Skeletal muscle cell (primary cell): ENCODE measurements around the gene CCDC70.
"Not testable (repeated sequence)": the region's sequence is repeated elsewhere in the genome, so short reads cannot be mapped to it uniquely, and the experiment has no call there.

Experiments used
- DNase-seq: peaks from one replicate; pipeline ENCODE4 v3.0.0-alpha.2; 2010; ENCODE audit warnings: low read depth
- H3K4me3 ChIP-seq: 2 replicates; pipeline ENCODE4 v1.5.1; 2011; ENCODE audit warnings: low read depth, mild to moderate bottlenecking, control low read depth, low read length, moderate library complexity

CCDC70 gene

DNA sequence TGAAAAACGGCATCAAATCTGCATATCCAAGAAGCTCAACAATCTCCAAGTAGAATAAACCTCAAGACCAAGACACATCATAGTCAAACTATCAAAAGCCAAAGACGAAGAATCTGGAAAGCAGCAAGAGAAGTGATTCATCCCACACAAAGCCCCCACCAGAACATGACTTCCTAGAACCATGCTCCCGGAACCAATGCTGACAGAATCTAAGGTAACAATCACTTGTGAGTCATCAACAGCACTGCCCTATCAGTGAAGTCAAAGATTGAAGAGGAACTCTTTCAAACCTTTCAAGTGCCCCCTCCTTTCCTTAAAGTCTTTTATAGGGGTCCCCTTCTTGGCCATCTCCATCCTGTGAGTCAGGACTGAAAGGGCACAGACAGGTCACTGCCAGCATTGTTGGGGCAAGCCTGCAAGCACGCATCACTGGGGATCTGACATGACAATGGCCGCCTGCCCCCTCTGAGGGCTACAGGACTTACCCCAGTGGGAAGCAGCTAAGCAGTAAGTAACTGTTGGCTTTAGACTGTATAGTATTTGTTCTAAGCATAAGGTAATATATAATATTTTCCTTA, at the start of gene CCDC70:
CCDC70 (plus strand) TSS at position 247 of the 578 bp plus-strand sequence. CDS start 3,443 bp downstream, outside the sequence.
- DNase-seq, result peak; percentile 5
- no peak within 1 kb of the TSS for H3K4me3 ChIP-seq

DNA sequence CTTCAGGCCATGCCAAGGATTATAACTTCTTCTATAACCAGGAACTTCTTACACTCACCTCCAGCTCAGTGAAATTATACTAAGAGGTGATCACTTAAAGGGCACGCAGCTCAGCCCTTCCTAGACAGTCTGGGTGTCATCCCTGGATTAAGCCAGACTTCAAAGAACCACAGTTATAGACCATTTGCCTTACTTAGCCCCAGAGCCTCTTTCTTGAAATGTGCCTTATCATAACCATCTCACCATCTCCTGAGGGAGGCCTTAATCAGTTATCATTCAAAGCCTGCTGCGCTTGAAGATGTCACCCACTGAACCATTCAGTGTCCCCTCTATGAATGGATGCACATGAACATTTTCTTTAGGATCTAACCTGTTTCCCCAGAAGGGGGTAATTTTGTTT, 47.7 kb upstream of the CCDC70 start:
- no peak for DNase-seq
- H3K4me3 ChIP-seq, result no peak overlapping the region

DNA sequence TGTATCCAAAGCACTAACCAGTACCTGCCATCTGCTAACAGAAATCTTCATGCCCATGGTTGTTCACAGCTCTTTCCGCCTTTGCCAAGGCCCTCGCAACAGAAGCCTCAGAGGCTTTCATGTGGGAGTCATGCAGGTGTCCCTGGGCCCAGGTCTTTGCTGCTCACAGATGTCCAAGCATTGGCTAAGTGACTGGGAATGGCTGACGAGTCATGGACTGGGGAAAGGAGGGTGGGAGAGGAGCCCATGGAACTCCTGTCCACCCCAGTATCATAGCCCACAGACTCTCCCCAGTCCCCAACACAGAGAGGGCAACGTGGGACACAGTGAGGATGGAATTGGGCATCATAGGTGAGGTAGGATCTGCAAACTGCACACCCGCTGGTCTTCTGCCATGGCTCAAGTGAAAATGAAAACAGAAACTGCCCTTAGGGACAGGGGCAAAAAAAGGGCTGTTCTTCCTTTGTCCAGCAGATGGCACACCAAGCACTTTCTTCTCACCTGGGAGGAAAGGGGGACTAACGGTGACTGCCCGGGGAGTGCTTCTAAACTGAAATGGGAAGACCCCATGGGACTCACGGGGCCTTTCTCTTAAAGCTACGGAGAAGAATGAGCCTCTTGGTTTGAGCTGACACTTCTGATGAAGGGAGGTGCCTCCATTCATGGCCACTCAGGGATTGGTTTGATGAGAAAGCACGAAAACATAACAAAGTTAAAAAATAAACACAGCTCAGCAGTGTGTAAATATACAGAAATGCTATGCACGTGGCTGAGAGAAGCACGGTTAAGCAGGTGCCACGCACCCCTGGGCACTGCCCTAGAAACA, 46.7 kb upstream of the CCDC70 start:
- no peak for DNase-seq
- H3K4me3 ChIP-seq, result peak overlapping the region; percentile 29

DNA sequence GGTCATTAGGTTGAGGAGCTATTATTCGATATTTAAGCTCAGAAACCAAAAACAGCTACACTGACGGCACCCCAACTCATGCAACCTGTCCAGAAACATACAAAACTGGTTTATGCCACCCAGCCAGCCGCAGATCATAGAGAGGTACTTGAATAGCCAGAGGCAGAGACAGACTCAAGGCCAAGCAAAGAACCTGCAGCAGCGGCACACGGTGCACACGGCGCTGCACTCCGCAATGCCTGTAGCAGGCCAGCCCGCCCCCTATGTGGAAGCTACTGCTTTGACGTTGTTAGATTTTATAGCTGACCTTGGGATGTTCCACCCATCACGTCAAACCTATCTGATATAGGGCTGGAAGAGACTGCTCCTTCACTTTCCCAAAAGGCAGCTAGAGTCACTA, 45.9 kb upstream of the CCDC70 start:
- no peak overlapping the region for H3K4me3 ChIP-seq

DNA sequence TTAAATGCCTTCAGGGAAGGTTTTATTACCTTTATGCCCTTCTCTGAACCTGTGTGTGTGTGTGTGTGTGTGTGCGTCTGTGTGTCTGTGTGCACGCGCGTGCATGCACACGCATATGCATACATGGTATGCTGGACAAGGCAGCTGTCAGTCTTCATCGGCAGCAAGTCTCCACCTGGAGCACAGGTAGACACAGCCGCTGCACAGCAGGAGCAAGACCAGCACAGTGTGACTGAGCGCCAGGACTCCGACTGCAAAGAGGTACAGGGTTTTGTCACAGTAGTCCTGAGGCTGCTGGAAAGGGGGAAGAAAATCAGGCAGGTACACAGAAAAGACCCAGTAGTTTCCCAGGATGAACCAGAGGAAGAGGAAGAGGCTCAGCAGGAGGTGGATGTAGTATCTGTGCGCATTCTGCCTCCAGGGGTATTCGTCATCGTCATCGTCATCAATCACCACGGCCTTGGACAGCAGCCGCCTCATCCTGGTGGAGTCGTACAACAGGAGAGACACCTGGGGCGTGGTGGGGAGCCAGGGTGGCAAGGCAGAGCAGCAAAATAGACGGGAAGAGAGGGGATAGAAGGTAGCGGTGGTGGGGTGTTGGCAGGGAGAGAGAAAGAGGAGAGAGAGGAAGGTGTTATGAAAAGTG, 45.0 kb upstream of the CCDC70 start:
- no peak overlapping the region for H3K4me3 ChIP-seq
- DNase-seq, result no peak

More for the DNA sequence above, 45.9 kb upstream of the CCDC70 start:
- no peak for DNase-seq

DNA sequence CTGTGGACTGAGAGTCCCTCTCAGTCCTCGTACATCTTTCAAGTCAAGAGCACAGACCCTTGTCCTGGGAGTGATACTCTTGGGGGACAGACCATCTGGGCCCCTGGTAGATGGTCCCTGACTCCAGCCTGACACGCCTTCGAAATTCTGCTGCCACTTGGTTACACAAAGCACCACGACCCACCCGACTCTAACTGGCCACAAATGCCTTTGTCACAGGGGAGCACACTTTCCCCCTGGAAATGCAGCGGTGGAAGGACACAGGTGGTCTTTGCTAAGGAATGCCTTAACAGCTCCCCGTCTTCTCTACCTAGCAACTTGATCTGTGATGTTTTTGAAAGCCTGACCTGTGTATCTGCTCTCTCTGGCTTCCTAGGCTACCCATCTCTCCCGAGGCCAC, 44.1 kb upstream of the CCDC70 start:
- DNase-seq, result no peak
- H3K4me3 ChIP-seq, result no peak overlapping the region

DNA sequence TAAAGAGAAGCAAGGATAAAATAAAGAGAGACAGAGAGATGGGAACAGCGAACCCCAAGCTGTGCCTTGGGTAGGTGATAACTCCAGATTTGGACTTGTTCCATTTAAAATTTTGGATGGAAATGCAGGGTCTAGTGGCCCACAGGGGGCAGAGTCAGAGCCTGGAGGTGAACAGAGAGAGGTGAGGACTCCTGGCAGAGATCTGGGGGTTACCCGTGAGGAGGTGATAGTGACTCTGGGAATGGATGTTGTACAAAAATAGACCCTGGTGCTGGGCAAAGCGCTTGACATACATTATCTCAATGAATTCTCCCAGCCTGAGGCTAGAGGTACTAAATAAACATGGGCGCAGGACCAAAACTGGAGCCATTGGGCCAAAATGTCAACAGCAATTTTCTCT, 43.5 kb upstream of the CCDC70 start:
- no peak for DNase-seq
- no peak overlapping the region for H3K4me3 ChIP-seq

DNA sequence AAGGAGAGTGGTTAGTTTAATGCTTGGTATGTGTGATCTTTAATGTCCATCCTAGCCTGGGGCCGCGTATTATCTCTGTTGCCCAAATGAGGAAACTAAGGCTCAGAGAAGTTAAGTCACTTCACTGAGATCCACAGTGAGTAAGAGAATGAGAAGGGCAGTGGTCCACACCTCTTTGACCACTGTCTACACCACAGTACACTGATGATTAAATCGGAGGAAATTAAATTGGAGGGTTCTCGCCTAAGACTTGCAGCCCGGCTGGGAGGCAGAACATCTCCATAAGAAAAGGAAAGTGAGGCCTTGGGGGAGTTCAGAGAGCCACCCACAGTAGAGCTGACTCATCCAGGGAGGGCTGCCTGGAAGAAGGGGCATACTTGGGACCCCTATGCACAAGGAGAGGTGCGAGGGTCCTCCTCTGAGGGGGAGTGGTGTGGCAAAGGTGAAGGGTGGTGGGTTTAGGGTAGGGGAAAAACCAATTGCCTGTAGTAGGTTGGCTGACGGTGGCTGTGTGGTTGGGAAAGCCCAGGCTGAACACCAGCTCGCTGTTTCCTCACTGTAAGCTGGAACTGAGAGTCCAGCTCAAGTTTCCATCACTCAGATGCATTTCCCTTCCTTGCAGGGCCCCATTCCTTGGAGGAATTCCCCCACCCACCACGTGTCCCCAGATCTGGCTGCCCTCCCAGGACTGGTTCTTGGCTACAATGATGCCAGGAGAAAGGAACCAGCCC, 42.8 kb upstream of the CCDC70 start:
- H3K4me3 ChIP-seq, result no peak overlapping the region
- DNase-seq, result no peak

DNA sequence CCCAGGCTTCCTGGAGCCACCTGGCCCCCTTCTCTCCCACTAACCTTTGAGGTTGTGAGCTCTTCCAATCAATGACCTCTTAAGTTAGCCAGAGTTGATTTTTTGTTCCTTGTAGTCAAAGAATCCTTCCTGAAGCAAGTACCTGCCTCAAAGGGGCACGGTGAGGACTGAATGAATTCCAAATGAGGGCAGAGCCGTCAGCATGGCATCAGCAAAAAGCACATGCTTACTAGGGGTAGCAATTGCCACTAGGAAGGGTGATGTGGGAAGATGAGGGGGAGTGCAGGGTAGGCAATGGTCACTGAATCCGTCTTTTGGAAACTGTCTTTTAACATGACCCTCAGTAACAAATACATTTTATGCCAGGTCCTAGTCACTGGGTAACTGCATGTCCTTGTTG, 42.2 kb upstream of the CCDC70 start:
- DNase-seq, result no peak
- H3K4me3 ChIP-seq, result no peak overlapping the region

DNA sequence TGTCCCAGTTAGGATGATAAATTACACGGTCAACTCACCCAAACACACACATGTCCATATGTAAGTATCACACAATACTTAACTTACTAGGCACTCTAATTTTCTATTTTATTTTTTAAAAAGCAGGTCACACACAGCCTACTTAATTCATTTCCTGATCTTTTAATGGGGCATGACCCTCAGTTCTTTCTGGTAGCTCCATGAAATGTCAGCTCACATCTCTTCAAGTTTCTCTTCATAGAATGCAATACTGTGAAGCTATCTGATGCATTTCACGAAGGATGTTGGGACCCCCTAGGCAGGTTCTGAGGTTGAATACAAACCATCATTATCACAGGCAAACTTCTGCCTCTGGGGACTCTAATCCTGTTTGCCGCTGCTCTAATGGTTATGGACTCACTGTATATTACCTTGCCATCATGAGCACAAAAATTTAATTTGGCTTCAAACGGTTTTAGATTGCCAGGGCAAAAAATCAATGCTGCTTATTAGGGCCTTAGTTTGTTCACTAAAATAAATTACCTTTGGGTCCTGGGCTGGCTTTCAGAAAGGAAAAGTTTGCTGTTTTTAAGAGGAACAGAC, 41.7 kb upstream of the CCDC70 start:
- no peak overlapping the region for H3K4me3 ChIP-seq
- DNase-seq, result no peak

DNA sequence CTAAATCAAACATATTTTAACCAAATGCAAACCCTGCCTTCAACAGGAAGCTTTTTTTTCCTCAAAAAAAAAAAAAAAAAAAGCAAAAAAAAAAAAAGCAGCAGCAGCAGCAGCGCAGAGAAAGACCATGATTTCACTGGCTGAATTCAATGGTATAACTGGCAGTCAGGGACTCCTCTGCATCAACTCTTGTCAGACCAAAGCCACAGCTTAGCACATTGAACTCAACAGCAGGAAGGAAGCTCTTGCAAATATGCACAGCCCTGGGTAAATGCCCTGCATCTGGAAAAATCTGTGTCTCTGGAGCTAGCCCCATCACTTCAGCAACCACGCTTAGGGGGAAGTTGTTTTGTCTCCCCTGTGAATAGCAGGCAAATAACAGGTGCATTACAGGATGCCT, 40.2 kb upstream of the CCDC70 start:
- DNase-seq, result no peak
- H3K4me3 ChIP-seq, result no peak overlapping the region

DNA sequence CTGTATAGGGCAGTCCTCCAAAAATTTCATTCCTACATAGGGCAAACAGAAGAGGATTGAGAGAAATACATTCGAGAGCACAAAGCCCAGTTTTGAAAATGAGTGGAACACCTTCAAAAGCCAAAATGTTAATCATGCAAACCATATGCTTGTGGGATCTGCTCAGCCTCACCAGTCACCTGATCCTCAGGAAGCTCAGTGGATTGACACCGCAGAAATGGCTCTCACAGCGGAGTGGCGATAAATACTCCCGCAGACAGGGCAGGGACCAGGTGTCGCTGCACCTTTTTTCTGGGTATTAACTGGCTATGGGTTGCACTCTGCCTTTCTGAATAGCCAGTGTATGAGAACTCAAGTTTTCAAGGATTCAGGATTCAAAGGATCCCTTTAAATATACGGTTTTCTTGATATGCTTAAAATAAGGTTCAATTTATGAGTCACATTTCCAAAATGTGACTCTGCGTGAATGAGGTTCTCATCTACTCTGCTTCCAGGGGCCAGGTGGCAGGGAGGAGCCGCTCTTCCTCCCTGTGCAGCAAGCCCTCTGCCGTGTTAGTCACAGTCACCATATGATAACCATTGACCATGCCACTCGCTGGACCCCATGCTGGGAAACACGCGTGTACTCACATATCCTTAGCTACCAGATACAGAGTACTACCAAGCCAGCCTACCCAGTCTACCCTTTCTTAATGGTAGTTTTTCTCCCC, 39.5 kb upstream of the CCDC70 start:
- DNase-seq, result no peak
- H3K4me3 ChIP-seq, result no peak overlapping the region

DNA sequence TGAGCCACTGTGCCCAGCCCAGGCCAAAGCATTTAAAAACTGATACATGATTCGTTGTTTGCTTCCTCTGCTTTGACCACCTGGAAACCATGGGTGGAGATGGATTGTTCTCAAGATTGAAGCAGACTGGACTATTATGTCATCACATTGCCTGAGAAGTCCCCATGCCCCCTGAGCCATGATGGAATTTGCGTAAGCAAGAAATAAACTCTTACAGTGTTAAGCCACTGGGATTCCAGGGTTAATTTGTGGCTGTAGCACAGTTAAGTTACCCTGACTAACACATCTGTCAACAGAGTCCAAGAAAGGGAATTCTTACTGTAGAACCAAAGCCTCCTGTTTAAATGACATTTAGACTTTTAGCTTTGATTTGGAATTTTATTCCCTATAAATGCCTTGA, 38.4 kb upstream of the CCDC70 start:
- H3K4me3 ChIP-seq, result no peak overlapping the region

DNA sequence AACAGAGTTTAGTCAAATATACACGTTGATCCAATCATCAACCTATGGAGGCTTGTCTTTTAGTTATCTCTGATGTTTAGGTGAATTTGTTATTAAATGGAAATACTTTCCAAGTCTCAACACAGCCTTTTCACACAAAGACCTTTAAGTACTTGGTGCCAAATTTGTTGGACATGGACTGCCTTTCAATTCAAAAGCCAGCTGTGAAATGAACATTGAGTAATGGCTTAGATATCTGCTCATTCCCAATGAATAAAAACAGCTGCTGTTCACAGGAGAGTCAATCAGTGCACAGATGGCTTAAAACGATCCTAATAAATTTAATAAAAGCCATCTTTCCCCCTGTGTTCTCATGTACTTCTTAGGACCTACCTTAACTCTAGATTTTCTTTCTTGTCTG, 37.9 kb upstream of the CCDC70 start:
- DNase-seq, result no peak
- no peak overlapping the region for H3K4me3 ChIP-seq

More for the DNA sequence above, 38.4 kb upstream of the CCDC70 start:
- DNase-seq, result no peak

DNA sequence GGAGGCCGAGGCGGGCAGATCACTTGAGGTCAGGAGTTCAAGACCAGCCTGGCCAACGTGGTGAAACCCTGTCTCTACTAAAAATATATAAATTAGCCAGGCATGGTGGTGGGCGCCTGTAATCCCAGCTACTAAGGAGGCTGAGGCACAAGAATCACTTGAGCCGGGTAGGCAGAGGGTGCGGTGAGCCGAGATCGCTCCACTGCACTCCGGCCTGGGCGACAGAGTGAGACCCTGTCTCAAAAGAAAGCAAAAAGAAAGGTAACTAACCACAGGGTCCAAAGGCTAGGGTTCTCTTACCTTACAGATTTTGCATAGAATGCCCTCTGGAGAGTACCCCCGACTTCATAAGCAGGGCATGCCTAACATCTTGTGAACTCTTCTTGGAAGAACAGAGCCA, 37.1 kb upstream of the CCDC70 start:
- DNase-seq, H3K4me3 ChIP-seq: not testable (repeated sequence)

DNA sequence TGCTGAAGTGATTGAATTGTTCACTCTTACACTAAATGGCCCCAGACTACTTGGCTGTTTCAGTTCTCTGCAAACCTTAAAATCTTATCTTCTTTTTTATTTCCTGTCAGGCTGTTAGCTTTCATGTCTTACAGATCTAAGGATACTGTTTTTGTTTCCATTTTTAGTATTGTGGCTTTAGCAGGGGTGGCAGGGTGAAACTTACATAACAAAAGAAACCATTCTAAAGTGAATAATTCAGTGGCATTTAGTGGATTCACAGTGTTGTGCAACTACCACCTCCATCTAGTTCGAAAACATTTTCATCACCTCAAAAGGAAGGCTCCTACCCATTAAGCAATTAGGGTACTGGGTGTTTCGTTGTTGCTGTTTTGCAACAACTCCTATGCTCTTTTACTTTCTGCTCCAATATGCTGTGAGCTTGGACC, 36.6 kb upstream of the CCDC70 start:
- no peak overlapping the region for H3K4me3 ChIP-seq
- DNase-seq, result no peak

DNA sequence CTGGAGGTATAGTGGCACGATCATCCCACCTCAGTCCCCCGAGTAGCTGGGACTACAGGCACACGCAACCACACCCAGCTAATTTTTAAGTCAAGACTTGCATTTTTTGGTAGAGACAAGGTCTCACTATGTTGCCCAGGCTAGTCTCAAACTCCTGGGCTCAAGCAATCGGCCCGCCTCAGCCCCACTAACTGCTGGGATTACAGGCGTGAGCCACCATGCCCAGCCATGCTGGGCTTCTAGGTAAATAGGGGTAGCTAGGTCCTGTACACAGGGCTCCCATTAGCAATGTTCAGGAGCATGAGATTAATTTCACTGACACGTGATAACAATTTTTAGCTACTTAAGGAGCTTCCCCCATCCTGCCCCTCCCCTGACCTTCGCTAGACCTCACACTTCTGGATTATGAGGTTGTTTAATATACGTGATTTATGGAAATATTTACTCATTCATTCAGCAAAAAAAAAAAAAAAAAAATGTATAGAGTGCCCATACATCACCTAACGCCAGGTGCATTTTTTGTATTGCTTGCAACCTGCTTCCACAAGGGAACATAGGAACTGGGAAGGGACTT, 36.0 kb upstream of the CCDC70 start:
- no peak for DNase-seq
- H3K4me3 ChIP-seq, result no peak overlapping the region

DNA sequence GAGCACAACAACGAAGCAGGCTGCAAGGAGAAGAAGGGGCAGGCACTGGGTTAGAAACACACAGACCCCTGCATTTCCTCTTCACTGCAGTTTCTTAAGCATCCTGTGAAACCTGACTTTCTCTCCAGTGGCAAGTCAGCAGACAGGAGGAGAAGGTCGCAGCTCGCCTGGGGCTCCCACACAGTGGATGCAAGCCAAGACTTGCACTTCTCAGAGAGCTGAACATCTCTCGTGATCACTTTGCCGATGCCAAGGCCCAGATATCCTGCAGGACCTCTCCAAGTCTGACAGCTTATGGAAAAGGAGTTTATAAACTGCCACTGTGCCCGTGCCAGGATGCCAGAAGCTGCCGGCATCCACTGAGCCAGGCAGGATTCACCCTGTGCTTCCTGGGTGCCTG, 35.2 kb upstream of the CCDC70 start:
- no peak for DNase-seq
- no peak overlapping the region for H3K4me3 ChIP-seq

DNA sequence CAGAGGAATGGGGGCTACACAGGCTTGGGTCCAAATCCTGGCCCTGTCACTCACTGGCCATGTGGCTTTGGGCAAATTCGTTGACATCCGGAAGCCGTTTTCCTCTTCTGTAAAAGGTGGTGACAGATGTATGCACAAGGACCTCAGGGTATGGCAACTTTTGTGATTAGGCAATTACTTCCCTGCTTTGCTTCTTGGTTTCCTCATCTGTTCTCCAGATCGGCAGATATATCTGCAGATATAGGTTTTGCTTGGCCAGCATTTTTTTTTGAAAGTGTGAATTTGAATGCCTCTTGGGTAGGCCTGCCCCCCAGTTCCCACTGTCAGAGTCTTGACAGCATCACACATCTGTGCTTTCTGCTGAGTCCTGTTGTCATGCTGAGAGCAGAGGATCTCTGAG, 34.5 kb upstream of the CCDC70 start:
- no peak for DNase-seq
- H3K4me3 ChIP-seq, result no peak overlapping the region
